Adrenal gland (tissue), 5 donors: ENCODE results near the gene SDK2.

Experiments
- CTCF ChIP-seq, 6 experiments: fragments of 450-650 bp in 4 of 6; fragments of 200-600 bp in 2 of 6; sonication (generic) in 1 of 6; IDR thresholded peaks; 1 replicate in 5 of 6; 2 replicates in 1 of 6; pipeline versions ENCODE4 v1.5.1 to v1.8.0; 2016 to 2021; ENCODE audit warnings: antibody characterized with exemption in 6 of 6, mild to moderate bottlenecking in 2 of 6, moderate library complexity in 1 of 6
- POLR2A ChIP-seq, 2 donors: fragments of 450-650 bp; IDR thresholded peaks; one replicate each; pipeline ENCODE4 v1.6.1; 2017; ENCODE audit warnings: antibody characterized with exemption in 2 of 2, mild to moderate bottlenecking in 2 of 2, moderate library complexity in 1 of 2
- donor health status: DM: no; HTN: no; CAD: no.

DNA sequence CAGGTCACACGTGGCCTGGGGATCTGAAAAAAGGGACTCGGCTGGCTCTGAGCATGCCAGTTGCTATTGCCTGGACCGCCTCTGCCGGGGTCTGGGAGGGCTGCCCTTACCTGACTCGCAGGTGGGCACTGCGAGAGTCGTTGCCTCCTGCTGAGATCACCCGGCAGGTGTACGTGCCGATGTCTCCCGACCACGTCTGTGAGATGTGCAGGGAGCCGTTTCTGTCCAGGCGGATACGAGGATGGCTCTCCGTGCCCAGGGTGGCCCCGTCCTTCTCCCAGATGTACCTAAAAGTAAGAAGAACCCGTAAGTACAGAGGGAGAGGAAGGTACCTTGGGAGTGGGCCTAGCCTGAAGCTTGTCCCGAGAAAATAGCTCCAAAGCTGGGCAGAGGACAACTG is 220.4 kb downstream of the SDK2 start:
- TF ChIP-seq CTCF (IDR thresholded peaks at IDR 0.05) (no peak), POLR2A (IDR thresholded peaks at IDR 0.05) (no peak)
